NCI-H146 treated with DMSO at 0.1 percent for 48 hours (cell line): ENCODE results near the gene AARS1.
"Not testable (repeated sequence)": the region's sequence is repeated elsewhere in the genome, so short reads cannot be mapped to it uniquely, and the experiment has no call there.

Experiments used
- DNase-seq: peaks from one replicate; lab custom pipeline; 2025; ENCODE audit not compliant: unreplicated experiment; lab: John Stamatoyannopoulos, UW

AARS1 gene

GRCh38 chr16:70289229-70290094, at the start of gene AARS1:
AARS1 (minus strand) TSS chr16:70289506; CDS start chr16:70282763, 6,743 bp downstream.
- DNase-seq = peak; percentile 92

- no peak for DNase-seq
These were observed 48.5 kb upstream of the AARS1 start for GRCh38 chr16:70337814-70338213.

- not testable (repeated sequence) for DNase-seq
These were observed 43.4 kb upstream of the AARS1 start for GRCh38 chr16:70332728-70333127.

GRCh38 chr16:70331588-70332358, 42.5 kb upstream of the AARS1 start:
- no peak for DNase-seq

GRCh38 chr16:70331091-70331490, 41.8 kb upstream of the AARS1 start:
- no peak for DNase-seq

- DNase-seq = no peak
These were observed 35.9 kb upstream of the AARS1 start for GRCh38 chr16:70324998-70325747.

- no peak for DNase-seq
These were observed 30.8 kb upstream of the AARS1 start for GRCh38 chr16:70320121-70320520.

- not testable (repeated sequence) for DNase-seq
These were observed 18.4 kb upstream of the AARS1 start for GRCh38 chr16:70307726-70308125.

- DNase-seq = no peak
These were observed 17.6 kb upstream of the AARS1 start for GRCh38 chr16:70306880-70307279.

GRCh38 chr16:70304892-70305448, 15.7 kb upstream of the AARS1 start:
- DNase-seq = no peak

GRCh38 chr16:70302745-70303144, 13.4 kb upstream of the AARS1 start:
- no peak for DNase-seq

- no peak for DNase-seq
These were observed 11.8 kb upstream of the AARS1 start for GRCh38 chr16:70301121-70301520.

GRCh38 chr16:70298988-70299938, 10.0 kb upstream of the AARS1 start, which contains the start of gene DDX19B:
DDX19B (plus strand) TSS chr16:70299186; CDS start chr16:70299298, 112 bp downstream.
- DNase-seq = peak; percentile 30

GRCh38 chr16:70295634-70296033, 6.3 kb upstream of the AARS1 start:
- no peak for DNase-seq

GRCh38 chr16:70294385-70295025, 5.2 kb upstream of the AARS1 start:
- DNase-seq = no peak

GRCh38 chr16:70292148-70292547, 2.8 kb upstream of the AARS1 start:
- DNase-seq = not testable (repeated sequence)

- DNase-seq = no peak
These were observed 1.7 kb upstream of the AARS1 start for GRCh38 chr16:70290949-70291519.

- not testable (repeated sequence) for DNase-seq
These were observed 1.9 kb downstream of the AARS1 start for GRCh38 chr16:70287304-70287971.
